Mesendoderm (in vitro differentiated cells): ENCODE measurements around the gene ARID3B.

Experiments
- DNase-seq: peaks from one replicate; pipeline ENCODE4 v3.0.0; 2013
- H2AK5ac ChIP-seq: 2 replicates; pipeline ENCODE4 v1.6.1; 2013; ENCODE audit warnings: low read length, inconsistent platforms
- H2BK120ac ChIP-seq: 2 replicates; pipeline ENCODE4 v1.6.1; 2013; ENCODE audit warnings: low read depth, mild to moderate bottlenecking, low read length, moderate library complexity, mixed read lengths
- H2BK15ac ChIP-seq: replicated peaks from 2 replicates; pipeline ENCODE4 v1.6.1; 2013; ENCODE audit warnings: low read depth, mild to moderate bottlenecking, moderate library complexity
- H2BK5ac ChIP-seq: 2 replicates; pipeline ENCODE4 v1.6.1; 2013; ENCODE audit warnings: low read length, inconsistent platforms
- H3K18ac ChIP-seq: 2 replicates; pipeline ENCODE4 v1.6.1; 2013; ENCODE audit warnings: mild to moderate bottlenecking, low read length, mixed read lengths
- H3K23ac ChIP-seq: one replicate; pipeline ENCODE4 v1.6.1; 2013; ENCODE audit warnings: low read length
- H3K27ac ChIP-seq: 2 replicates; pipeline ENCODE4 v1.5.1; 2013; ENCODE audit warnings: low read depth, mild to moderate bottlenecking, inconsistent platforms, low read length, moderate library complexity
- H3K27me3 ChIP-seq: 2 replicates; pipeline ENCODE4 v1.6.1; 2013; ENCODE audit warnings: low read length, control low read depth, mild to moderate bottlenecking, inconsistent platforms; ENCODE audit not compliant: insufficient read depth, poor library complexity
- H3K36me3 ChIP-seq: 2 replicates; pipeline ENCODE4 v1.6.1; 2013; ENCODE audit warnings: low read length, inconsistent platforms; ENCODE audit not compliant: control insufficient read depth, insufficient read depth
- H3K4ac ChIP-seq: one replicate; pipeline ENCODE4 v1.6.1; 2013; ENCODE audit warnings: low read depth, mild to moderate bottlenecking, low read length, moderate library complexity
- H3K4me1 ChIP-seq: 2 replicates; pipeline ENCODE4 v1.6.1; 2013; ENCODE audit warnings: low read depth, low read length, inconsistent platforms; ENCODE audit not compliant: control insufficient read depth
- H3K4me2 ChIP-seq: 2 replicates; pipeline ENCODE4 v1.6.1; 2013; ENCODE audit warnings: low read length
- H3K4me3 ChIP-seq: 2 replicates; pipeline ENCODE4 v1.5.1; 2013; ENCODE audit warnings: mild to moderate bottlenecking, low read length
- H3K56ac ChIP-seq: one replicate; pipeline ENCODE4 v1.6.1; 2013; ENCODE audit warnings: low read length
- H3K79me1 ChIP-seq: 2 replicates; pipeline ENCODE4 v1.6.1; 2013; ENCODE audit warnings: low read length, inconsistent platforms
- H3K79me2 ChIP-seq: 2 replicates; pipeline ENCODE4 v1.6.1; 2013; ENCODE audit warnings: mild to moderate bottlenecking, low read length; ENCODE audit not compliant: control insufficient read depth, insufficient read depth
- H3K9ac ChIP-seq: 2 replicates; pipeline ENCODE4 v1.6.1; 2013; ENCODE audit warnings: low read length, inconsistent platforms
- H4K5ac ChIP-seq: one replicate; pipeline ENCODE4 v1.6.1; 2013; ENCODE audit warnings: low read length
- H4K8ac ChIP-seq: one replicate; pipeline ENCODE4 v1.6.1; 2013; ENCODE audit warnings: low read depth, mild to moderate bottlenecking, control low read depth, low read length, moderate library complexity
- WGBS: extraction: QIAGEN DNeasy Blood & Tissue Kit; methylation state at CpG from one replicate; pipeline ENCODE4 v1.1.7; 2013; ENCODE audit warnings: low lambda C conversion rate, missing lambda C conversion rate; ENCODE audit not compliant: insufficient coverage; ENCODE audit errors: extremely low coverage; 5-methylcytosine and 5-hydroxymethylcytosine counted together

Gene ARID3B

DNA sequence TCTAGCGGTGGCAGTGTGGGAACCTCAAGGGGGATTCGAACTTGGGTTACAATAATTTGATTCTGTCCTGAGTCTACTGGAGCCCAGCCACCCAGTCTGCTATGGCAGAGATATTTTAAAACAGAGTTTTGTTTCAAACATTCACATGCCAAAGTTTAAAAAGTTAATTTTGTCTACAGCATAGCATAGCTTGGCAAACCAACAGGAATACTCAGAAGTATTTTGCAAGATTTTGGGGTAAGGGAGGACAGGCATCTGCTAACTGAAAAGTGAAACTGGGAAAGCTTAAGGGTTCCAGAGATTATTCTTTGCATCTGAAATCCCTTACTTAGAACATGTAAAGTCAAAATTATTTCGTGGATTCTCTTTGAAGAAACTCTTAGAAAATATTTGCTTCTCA, 6.6 kb downstream of the ARID3B start:
- H3K4me1 ChIP-seq = peaks cover 7% of the 10 kb centered on the region
- no peak overlapping the region for H3K56ac ChIP-seq
- no peak overlapping the region for H2BK15ac ChIP-seq
- no peak overlapping the region for H2AK5ac ChIP-seq
- no peak overlapping the region for H3K4me3 ChIP-seq
- no peak overlapping the region for H2BK5ac ChIP-seq
- no peak overlapping the region for H3K23ac ChIP-seq
- DNase-seq = no peak
- no CpG with 5 or more reads among the region's 3 CpGs for WGBS
- no peak overlapping the region for H4K8ac ChIP-seq
- no peak overlapping the region for H3K4me2 ChIP-seq
- H3K4ac ChIP-seq = no peak overlapping the region
- H3K79me2 ChIP-seq = peaks cover 84% of the 10 kb centered on the region
- H2BK120ac ChIP-seq = no peak overlapping the region
- H3K27ac ChIP-seq = no peak overlapping the region
- peaks cover 17% of the 10 kb centered on the region for H3K79me1 ChIP-seq
- no peak overlapping the region for H3K18ac ChIP-seq
- no peak overlapping the region for H3K9ac ChIP-seq
- H3K27me3 ChIP-seq = no peaks in the 10 kb centered on the region
- no peak overlapping the region for H4K5ac ChIP-seq
- H3K36me3 ChIP-seq = peaks cover 8% of the 10 kb centered on the region

DNA sequence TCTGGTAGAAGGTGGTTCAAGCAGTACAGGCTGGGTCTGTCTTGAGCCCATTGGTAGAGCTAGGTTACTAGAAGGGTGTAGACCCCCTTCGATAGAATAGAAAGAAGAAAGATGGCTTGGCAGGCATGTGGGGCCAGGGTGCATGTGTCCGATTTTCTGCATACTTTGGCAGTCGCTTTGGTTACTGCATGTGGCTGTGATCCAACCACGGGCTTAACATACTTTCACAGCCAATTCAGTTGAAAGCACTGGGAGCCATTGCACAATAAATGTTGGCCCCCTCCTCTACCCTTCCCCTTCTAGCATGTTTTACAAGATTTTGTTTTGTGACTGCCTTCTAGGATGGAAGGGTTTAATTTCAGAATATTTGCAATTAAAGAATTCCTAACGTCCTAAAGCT, 7.2 kb downstream of the ARID3B start:
- H2BK5ac ChIP-seq = no peak overlapping the region
- H3K36me3 ChIP-seq = peaks cover 8% of the 10 kb centered on the region

GRCh38 chr15:74549816-74550215, 8.8 kb downstream of the ARID3B start:
- Histone ChIP-seq H3K4me1 (peaks cover 4% of the 10 kb centered on the region), H3K4ac (no peak overlapping the region), H3K36me3 (peaks cover 8% of the 10 kb centered on the region), H2BK5ac (no peak overlapping the region), H3K27ac (no peak overlapping the region), H4K8ac (no peak overlapping the region), H3K4me2 (no peak overlapping the region), H3K18ac (no peak overlapping the region), H3K56ac (no peak overlapping the region), H2BK15ac (no peak overlapping the region), H3K4me3 (no peak overlapping the region), H3K23ac (no peak overlapping the region), H3K27me3 (no peaks in the 10 kb centered on the region), H4K5ac (no peak overlapping the region), H2BK120ac (no peak overlapping the region), H3K79me2 (peaks cover 74% of the 10 kb centered on the region), H2AK5ac (no peak overlapping the region), H3K79me1 (peaks cover 17% of the 10 kb centered on the region), H3K9ac (no peak overlapping the region)
- no CpG with 5 or more reads among the region's 5 CpGs for WGBS
- no peak for DNase-seq

More for the DNA sequence above, 7.2 kb downstream of the ARID3B start:
- Histone ChIP-seq H3K27me3 (no peaks in the 10 kb centered on the region), H3K4me3 (no peak overlapping the region), H4K5ac (no peak overlapping the region), H2BK120ac (no peak overlapping the region), H3K4me2 (no peak overlapping the region), H3K4me1 (peaks cover 4% of the 10 kb centered on the region), H3K27ac (no peak overlapping the region), H2AK5ac (no peak overlapping the region), H3K23ac (no peak overlapping the region), H4K8ac (no peak overlapping the region), H3K79me2 (peaks cover 84% of the 10 kb centered on the region), H3K9ac (no peak overlapping the region), H3K18ac (no peak overlapping the region), H3K4ac (no peak overlapping the region), H3K56ac (no peak overlapping the region), H3K79me1 (peaks cover 17% of the 10 kb centered on the region), H2BK15ac (no peak overlapping the region)
- no peak for DNase-seq
- no CpG with 5 or more reads among the region's 5 CpGs for WGBS

DNA sequence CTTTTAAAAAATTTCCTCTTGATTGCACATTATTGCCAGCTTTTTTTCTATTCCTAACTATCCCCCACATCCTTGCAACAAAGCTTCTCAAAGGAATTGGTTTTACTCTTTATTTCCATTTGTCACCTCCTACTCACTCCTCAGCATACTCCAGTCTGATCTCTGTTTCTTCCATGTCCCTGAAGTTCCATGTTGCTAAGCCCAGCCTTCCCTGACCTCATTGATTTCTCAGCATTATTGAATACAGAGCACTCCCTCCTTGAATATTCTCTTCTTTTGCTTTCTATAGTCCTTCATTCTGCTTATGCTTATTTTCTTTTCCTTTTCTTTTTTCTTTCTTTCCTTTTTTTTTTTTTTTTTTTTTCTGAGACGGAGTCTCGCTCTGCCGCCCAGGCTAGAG, 10.7 kb downstream of the ARID3B start:
- H3K27me3 ChIP-seq = no peaks in the 10 kb centered on the region
- peaks cover 2% of the 10 kb centered on the region for H3K36me3 ChIP-seq
- H3K4ac ChIP-seq = no peak overlapping the region
- H4K5ac ChIP-seq = no peak overlapping the region
- DNase-seq = no peak
- H2AK5ac ChIP-seq = no peak overlapping the region
- H3K9ac ChIP-seq = no peak overlapping the region
- H3K79me1 ChIP-seq = peaks cover 12% of the 10 kb centered on the region
- no peak overlapping the region for H3K56ac ChIP-seq
- H2BK5ac ChIP-seq = no peak overlapping the region
- H2BK120ac ChIP-seq = no peak overlapping the region
- no peak overlapping the region for H3K4me3 ChIP-seq
- H3K27ac ChIP-seq = no peak overlapping the region
- no peak overlapping the region for H3K18ac ChIP-seq
- H3K4me2 ChIP-seq = no peak overlapping the region
- H3K79me2 ChIP-seq = peaks cover 61% of the 10 kb centered on the region
- H4K8ac ChIP-seq = no peak overlapping the region
- H2BK15ac ChIP-seq = no peak overlapping the region
- peaks cover 4% of the 10 kb centered on the region for H3K4me1 ChIP-seq
- no peak overlapping the region for H3K23ac ChIP-seq
- WGBS = no CpG with 5 or more reads among the region's 3 CpGs

DNA sequence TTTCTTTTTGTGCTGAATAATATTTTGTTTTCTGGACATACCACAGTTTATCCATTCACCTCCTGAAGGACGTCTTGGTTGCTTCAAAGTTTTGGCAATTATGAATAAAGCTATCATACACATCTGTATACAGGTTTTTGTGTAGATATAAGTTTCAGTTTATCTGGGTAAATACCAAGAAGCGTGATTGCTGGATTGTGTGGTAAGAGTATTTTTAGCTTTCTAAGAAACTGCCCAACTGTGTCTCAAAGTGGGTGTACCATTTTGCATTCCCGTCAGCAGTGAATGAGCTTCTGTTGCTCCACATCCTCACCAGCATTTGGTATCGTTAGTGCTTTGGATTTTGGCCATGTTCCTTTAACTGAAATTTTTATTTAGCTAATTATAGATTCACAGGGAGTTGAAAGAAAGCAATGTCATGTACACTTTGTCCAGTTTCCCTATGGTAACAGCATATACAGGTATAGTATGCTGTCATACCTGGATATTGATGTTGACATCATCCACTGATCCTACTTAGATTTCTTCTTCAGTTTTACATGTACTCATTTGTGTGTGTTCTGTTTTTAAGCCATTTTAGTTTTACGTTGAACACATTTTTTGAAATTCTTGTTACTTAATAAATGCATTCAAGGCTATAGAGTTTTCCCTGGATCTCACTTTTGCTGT, 11.9 kb downstream of the ARID3B start:
- no peak for DNase-seq
- peaks cover 2% of the 10 kb centered on the region for H3K36me3 ChIP-seq

DNA sequence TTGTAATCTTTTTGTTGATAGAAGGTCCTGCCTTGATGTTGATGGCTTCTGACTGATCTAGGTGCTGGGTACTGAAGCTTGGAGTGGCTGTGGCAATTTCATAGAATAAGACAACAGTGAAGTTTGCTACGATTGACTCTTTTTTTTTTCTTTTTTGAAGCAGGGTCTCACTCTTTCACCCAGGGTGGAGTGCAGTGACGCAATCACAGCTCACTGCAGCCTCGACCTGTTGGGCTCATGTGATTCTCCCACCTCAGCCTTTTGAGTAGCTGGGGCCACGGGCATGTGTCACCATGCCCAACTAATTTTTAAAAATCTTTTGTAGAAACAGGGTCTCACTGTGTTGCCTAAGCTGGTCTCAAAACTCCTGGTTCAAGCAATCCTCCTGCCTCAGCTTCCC, 14.2 kb downstream of the ARID3B start:
- no peaks in the 10 kb centered on the region for H3K27me3 ChIP-seq
- H3K9ac ChIP-seq = no peak overlapping the region
- H2BK5ac ChIP-seq = no peak overlapping the region
- no peak overlapping the region for H3K4ac ChIP-seq
- H3K36me3 ChIP-seq = no peaks in the 10 kb centered on the region
- H4K8ac ChIP-seq = no peak overlapping the region
- no peak overlapping the region for H2AK5ac ChIP-seq
- no peaks in the 10 kb centered on the region for H3K4me1 ChIP-seq
- no peak overlapping the region for H3K4me2 ChIP-seq
- H3K27ac ChIP-seq = no peak overlapping the region
- H3K4me3 ChIP-seq = no peak overlapping the region
- no CpG with 5 or more reads among the region's 4 CpGs for WGBS
- no peak overlapping the region for H3K56ac ChIP-seq
- H2BK15ac ChIP-seq = no peak overlapping the region
- no peak overlapping the region for H3K18ac ChIP-seq
- H3K23ac ChIP-seq = no peak overlapping the region
- H3K79me1 ChIP-seq = peaks cover 10% of the 10 kb centered on the region
- no peak overlapping the region for H4K5ac ChIP-seq
- DNase-seq = no peak
- H3K79me2 ChIP-seq = peaks cover 47% of the 10 kb centered on the region
- H2BK120ac ChIP-seq = no peak overlapping the region

More for the DNA sequence above, 11.9 kb downstream of the ARID3B start:
- H2BK15ac ChIP-seq = no peak overlapping the region
- no peak overlapping the region for H4K5ac ChIP-seq
- no peak overlapping the region for H3K27ac ChIP-seq
- no peak overlapping the region for H2AK5ac ChIP-seq
- no peak overlapping the region for H3K18ac ChIP-seq
- no peak overlapping the region for H2BK5ac ChIP-seq
- peaks cover 14% of the 10 kb centered on the region for H3K79me1 ChIP-seq
- peaks cover 4% of the 10 kb centered on the region for H3K4me1 ChIP-seq
- H3K4me2 ChIP-seq = no peak overlapping the region
- H3K4ac ChIP-seq = no peak overlapping the region
- no CpG with 5 or more reads among the region's 5 CpGs for WGBS
- peaks cover 58% of the 10 kb centered on the region for H3K79me2 ChIP-seq
- H3K4me3 ChIP-seq = no peak overlapping the region
- H3K27me3 ChIP-seq = no peaks in the 10 kb centered on the region
- no peak overlapping the region for H2BK120ac ChIP-seq
- H3K9ac ChIP-seq = no peak overlapping the region
- H3K23ac ChIP-seq = no peak overlapping the region
- no peak overlapping the region for H3K56ac ChIP-seq
- no peak overlapping the region for H4K8ac ChIP-seq
